GM23338 (cell line): Measurements from ENCODE around the gene NELFA. TPM values are rescaled to one million over a fixed set of nuclear protein-coding genes. Genes with fewer than 3 reads are reported as not detected.

Experiments used
- ATAC-seq: fragments of 200-7000 bp; cut with Tn5 transposase; 3 replicates; pipeline ENCODE4 v1.9.1; 2020
- DNase-seq: peaks from one replicate; pipeline ENCODE4 v3.0.0-alpha.2; 2015; ENCODE audit warnings: low spot score
- H2AFZ ChIP-seq: fragments of 200-600 bp; sonication (generic); 2 replicates; pipeline ENCODE4 v1.8.0; 2016; ENCODE audit warnings: antibody characterized with exemption, mild to moderate bottlenecking, moderate library complexity
- H3F3A ChIP-seq: fragments of 200-600 bp; sonication (generic); replicated peaks from 2 replicates; pipeline ENCODE4 v1.8.0; 2017; ENCODE audit warnings: antibody characterized with exemption, mixed run types, low read depth
- H3K27ac ChIP-seq: fragments of 200-600 bp; sonication (generic); 2 replicates; pipeline ENCODE4 v1.6.1; 2016; ENCODE audit warnings: low read depth
- H3K27me3 ChIP-seq: fragments of 200-600 bp; sonication (generic); 2 replicates; pipeline ENCODE4 v1.8.0; 2016; ENCODE audit warnings: mild to moderate bottlenecking, mixed run types, moderate library complexity; ENCODE audit not compliant: insufficient read depth
- H3K36me3 ChIP-seq: fragments of 200-600 bp; sonication (generic); 2 replicates; pipeline ENCODE4 v1.8.0; 2016; ENCODE audit warnings: mild to moderate bottlenecking; ENCODE audit not compliant: insufficient read depth
- H3K4me1 ChIP-seq: fragments of 200-600 bp; sonication (generic); 2 replicates; pipeline ENCODE4 v1.8.0; 2016; ENCODE audit warnings: mild to moderate bottlenecking, moderate library complexity; ENCODE audit not compliant: insufficient read depth
- H3K4me2 ChIP-seq: fragments of 200-600 bp; sonication (generic); 2 replicates; pipeline ENCODE4 v1.7.1; 2017; ENCODE audit warnings: mixed run types
- H3K4me3 ChIP-seq: fragments of 200-600 bp; sonication (generic); 2 replicates; pipeline ENCODE4 v1.6.1; 2016; ENCODE audit warnings: mixed run types
- H3K79me2 ChIP-seq: fragments of 200-600 bp; sonication (generic); replicated peaks from 2 replicates; pipeline ENCODE4 v1.8.0; 2017; ENCODE audit warnings: mild to moderate bottlenecking; ENCODE audit not compliant: insufficient read depth
- H3K9me2 ChIP-seq: fragments of 200-600 bp; sonication (generic); 2 replicates; pipeline ENCODE4 v1.8.0; 2017; ENCODE audit not compliant: insufficient read depth
- H4K20me1 ChIP-seq: fragments of 200-600 bp; sonication (generic); replicated peaks from 2 replicates; pipeline ENCODE4 v1.8.0; 2017; ENCODE audit warnings: mild to moderate bottlenecking; ENCODE audit not compliant: insufficient read depth
- H3K27ac Mint-ChIP-seq: 2 replicates; pipeline ENCODE4 v1.8.0; 2020; ENCODE audit warnings: inconsistent platforms, mild to moderate bottlenecking, moderate library complexity, mixed read lengths
- H3K27me3 Mint-ChIP-seq: 3 replicates; pipeline ENCODE4 v1.8.0; 2022; ENCODE audit warnings: low read depth, mild to moderate bottlenecking, moderate library complexity, mixed read lengths, inconsistent platforms; ENCODE audit not compliant: insufficient read depth, poor library complexity
- H3K36me3 Mint-ChIP-seq: 3 replicates; pipeline ENCODE4 v1.8.0; 2021; ENCODE audit warnings: low read depth, mild to moderate bottlenecking, inconsistent platforms, moderate library complexity, mixed read lengths
- H3K4me1 Mint-ChIP-seq: 3 replicates; pipeline ENCODE4 v1.8.0; 2020; ENCODE audit warnings: mild to moderate bottlenecking, inconsistent platforms, mixed read lengths
- H3K4me3 Mint-ChIP-seq: 3 replicates; pipeline ENCODE4 v1.8.0; 2021; ENCODE audit warnings: moderate library complexity, mild to moderate bottlenecking, inconsistent platforms, mixed read lengths
- H3K9me3 Mint-ChIP-seq: 3 replicates; pipeline ENCODE4 v1.8.0; 2020; ENCODE audit warnings: moderate library complexity, mild to moderate bottlenecking, inconsistent platforms, mixed read lengths
- CREB1 ChIP-seq: fragments of 250-450 bp; sonication (Bioruptor Pico); IDR thresholded peaks from 2 replicates; pipeline ENCODE4 v1.5.0; 2020; ENCODE audit warnings: low read depth, mild to moderate bottlenecking, moderate library complexity
- CTCF ChIP-seq, 2 experiments: fragments of 200-600 bp in 1 of 2; sonication (generic) in 1 of 2; conservative IDR thresholded peaks; 2 replicates each; pipeline versions ENCODE4 v1.5.1 to v1.6.1; 2016 to 2017; ENCODE audit warnings: antibody characterized with exemption in 2 of 2, low read depth in 2 of 2, mild to moderate bottlenecking in 2 of 2, moderate library complexity in 1 of 2
- ETS1 ChIP-seq: IDR thresholded peaks from 2 replicates; pipeline ENCODE4 v1.6.1; 2016; ENCODE audit warnings: antibody characterized with exemption
- EZH2phosphoT487 ChIP-seq: fragments of 200-600 bp; sonication (generic); IDR thresholded peaks from one replicate; pipeline ENCODE4 v1.8.1; 2018; ENCODE audit warnings: antibody characterized with exemption; ENCODE audit not compliant: unreplicated experiment
- POLR2AphosphoS5 ChIP-seq: IDR thresholded peaks from 2 replicates; pipeline ENCODE4 v1.6.1; 2016; ENCODE audit warnings: antibody characterized with exemption, low read depth
- REST ChIP-seq: IDR thresholded peaks from one replicate; pipeline ENCODE4 v1.6.1; 2018; ENCODE audit warnings: antibody characterized with exemption; ENCODE audit not compliant: unreplicated experiment
- STAT1 ChIP-seq: IDR thresholded peaks from one replicate; pipeline ENCODE4 v1.6.1; 2016; ENCODE audit warnings: antibody characterized with exemption; ENCODE audit not compliant: unreplicated experiment
- ZNF114 ChIP-seq: fragments of 250-450 bp; sonication (Bioruptor Pico); IDR thresholded peaks from 2 replicates; pipeline ENCODE4 v1.5.0; 2020; ENCODE audit warnings: mild to moderate bottlenecking, moderate library complexity
- ZNF331 ChIP-seq: fragments of 250-450 bp; sonication (Bioruptor Pico); IDR thresholded peaks from 2 replicates; pipeline ENCODE4 v1.5.0; 2020; ENCODE audit warnings: low read depth, mild to moderate bottlenecking, moderate library complexity
- ZNF462 ChIP-seq: fragments of 250-450 bp; sonication (Bioruptor Pico); IDR thresholded peaks from 2 replicates; pipeline ENCODE4 v1.5.0; 2020; ENCODE audit warnings: mild to moderate bottlenecking, moderate library complexity
- long read RNA-seq: library from polyadenylated mRNA; unstranded; transcript quantifications from one replicate; pipeline ENCODE4 v2.0.0, GENCODE V29; 2020; ENCODE audit not compliant: unreplicated experiment
- polyA plus RNA-seq: library from polyadenylated mRNA; unstranded; fragments of >200 nt; fragmentation: Nextera tagmentation; extraction: Ambion mirVana; gene quantifications from 2 replicates; pipeline ENCODE4 v1.2.1, GENCODE V29; 2016
- total RNA-seq: library from RNA; depleted of rRNA; stranded (reverse); fragments of >200 nt; shearing (Covaris generic); gene quantifications from 2 replicates; pipeline ENCODE4 v1.2.3, GENCODE V29; 2014; rRNA removed

The NELFA gene
- 60.8 and 62.8 TPM in 2 replicates for total RNA-seq
- polyA plus RNA-seq: 62.2 and 63.3 TPM in 2 replicates
- long read RNA-seq, transcript NELFA-202 (11 exons, 3,343 nt): major isoform, 44 of 56 reads
- long read RNA-seq, partial matches to known transcripts: 10 of 56 reads
- long read RNA-seq, other reads (novel, unspliced or antisense): 1 of 56 reads

- H3K4me3 ChIP-seq: peak within 1 kb of the TSS; percentile 96
- H3K9me2 ChIP-seq: no peaks in the 10 kb centered on the region
- peak; percentile 87 for ATAC-seq
- H3K9me3 Mint-ChIP-seq: no peaks in the 10 kb centered on the region
- H3K4me1 Mint-ChIP-seq: peaks cover 9% of the 10 kb centered on the region; the same call in 2 of the 3 replicates
- peak within 1 kb of the TSS; percentile 92 for H3K4me3 Mint-ChIP-seq
- H3K4me1 ChIP-seq: peaks cover 5% of the 10 kb centered on the region; the same call in 1 of the 2 replicates
- peaks cover 7% of the 10 kb centered on the region; the same call in 1 of the 2 replicates for H3K27me3 ChIP-seq
- peaks cover 37% of the 10 kb centered on the region for H4K20me1 ChIP-seq
- H3K27me3 Mint-ChIP-seq: peaks cover 13% of the 10 kb centered on the region
- peaks cover 3% of the 10 kb centered on the region for H3F3A ChIP-seq
- peak within 1 kb of the TSS; percentile 98 for H3K4me2 ChIP-seq
- DNase-seq: peak; percentile 99
- H3K79me2 ChIP-seq: peaks cover 43% of the 10 kb centered on the region
- no peaks in the 10 kb centered on the region for H3K36me3 ChIP-seq
- H2AFZ ChIP-seq: peak within 1 kb of the TSS; percentile 98
- H3K27ac Mint-ChIP-seq: peak within 1 kb of the TSS; percentile 95
- peak; percentile 59; the same call in 1 of the 2 replicates for TF ChIP-seq ZNF114 (CRISPR knock-in tag)
- peak; percentile 87 for TF ChIP-seq POLR2AphosphoS5
- no peak for TF ChIP-seq STAT1
- TF ChIP-seq CREB1 (CRISPR knock-in tag): peak; percentile 99
- no peak for TF ChIP-seq ZNF331 (CRISPR knock-in tag)
- no peak for TF ChIP-seq EZH2phosphoT487
- peak; percentile 61 for TF ChIP-seq REST
- peak in 1 of 2 experiments; percentile 31; a peak in 2 of 4 replicates for TF ChIP-seq CTCF (conservative IDR thresholded peaks at IDR 0.05; ENCODE audit: low read depth in 2 of 2)
- TF ChIP-seq ETS1: peak; percentile 83
- TF ChIP-seq ZNF462 (CRISPR knock-in tag): no peak
- H3K27ac ChIP-seq: peak within 1 kb of the TSS; percentile 98
- peaks cover 21% of the 10 kb centered on the region for H3K36me3 Mint-ChIP-seq
Measured at GRCh38 chr4:2008921-2009650, at the start of gene NELFA. Gene NELFA, minus strand, starts transcription at chr4:2008974. Its CDS starts 15 bp downstream, at chr4:2008959.
